ENCODE data around the gene STARD3. TPM values are rescaled to one million over a fixed set of nuclear protein-coding genes. Genes with fewer than 3 reads are reported as not detected.

The STARD3 gene
- total and polyA plus RNA-seq, 4 donors, result 34.7 to 72.4 (median 46.9) TPM

DNA sequence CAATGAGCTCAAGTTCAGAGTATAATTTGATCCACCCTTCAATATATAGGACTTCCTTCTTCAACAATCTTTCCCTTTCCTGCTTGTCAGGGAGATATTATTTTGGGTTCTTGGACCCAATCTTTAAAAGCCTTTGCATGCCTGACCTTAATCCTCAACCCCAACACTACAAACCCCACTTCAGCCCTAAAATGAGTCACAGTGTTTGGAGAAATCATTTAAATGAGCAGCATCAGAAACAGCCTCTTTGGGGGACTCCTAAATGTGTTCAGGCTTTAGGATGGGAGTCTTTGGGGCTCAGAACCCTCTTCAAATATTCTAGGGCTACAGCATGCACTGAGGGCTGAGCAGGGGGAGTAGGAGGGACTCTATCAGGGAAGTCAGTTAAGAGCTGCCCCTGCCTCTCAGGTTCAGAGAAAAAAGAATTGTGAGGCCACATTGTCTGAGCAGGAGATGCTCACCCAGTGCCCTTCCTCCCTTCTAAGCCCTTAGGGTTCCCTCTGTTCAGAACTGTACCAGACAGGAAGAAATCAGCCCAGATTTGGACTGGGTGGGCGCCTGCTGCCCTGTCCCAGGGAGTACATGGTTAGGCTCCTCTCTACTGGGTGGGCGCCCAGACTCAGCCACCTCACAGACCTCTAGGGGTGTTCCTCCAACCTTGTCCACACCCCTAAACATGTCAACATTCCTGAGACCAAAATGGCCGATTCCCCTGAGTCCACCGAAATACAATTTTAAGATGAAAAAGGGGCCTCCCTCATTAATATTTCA lies 34.2 kb upstream of the STARD3 start:
- Histone ChIP-seq H3K4me3 (ENCODE audit: low read length in 2 of 2) (no peak overlapping the region), H3K9me3 (ENCODE audit: control insufficient read depth, low read length) (no peaks in the 10 kb centered on the region), H3K27me3 (ENCODE audit: control insufficient read depth in 1 of 2, insufficient read depth in 2 of 2, low read length in 1 of 2) (no peaks in the 10 kb centered on the region), H3K36me3 (ENCODE audit: control insufficient read depth in 1 of 2, insufficient read depth in 2 of 2, low read length in 1 of 2) (no peaks in the 10 kb centered on the region), H3K4me1 (ENCODE audit: control insufficient read depth in 1 of 2, insufficient read depth in 2 of 2, low read length in 2 of 2) (peaks cover 0 to 2% of the 10 kb centered on the region in 2 donors), H3K27ac (ENCODE audit: low read depth in 1 of 2, low read length in 2 of 2) (no peak overlapping the region)
- WGBS, 2 donors, result 33 to 48% methylated on average over 4 of the region's 4 CpGs
- no peak for ATAC-seq (ENCODE audit: low FRiP score)
- no peak for DNase-seq
- intact Hi-C loops (cut with DNase I), result no loop called here

DNA sequence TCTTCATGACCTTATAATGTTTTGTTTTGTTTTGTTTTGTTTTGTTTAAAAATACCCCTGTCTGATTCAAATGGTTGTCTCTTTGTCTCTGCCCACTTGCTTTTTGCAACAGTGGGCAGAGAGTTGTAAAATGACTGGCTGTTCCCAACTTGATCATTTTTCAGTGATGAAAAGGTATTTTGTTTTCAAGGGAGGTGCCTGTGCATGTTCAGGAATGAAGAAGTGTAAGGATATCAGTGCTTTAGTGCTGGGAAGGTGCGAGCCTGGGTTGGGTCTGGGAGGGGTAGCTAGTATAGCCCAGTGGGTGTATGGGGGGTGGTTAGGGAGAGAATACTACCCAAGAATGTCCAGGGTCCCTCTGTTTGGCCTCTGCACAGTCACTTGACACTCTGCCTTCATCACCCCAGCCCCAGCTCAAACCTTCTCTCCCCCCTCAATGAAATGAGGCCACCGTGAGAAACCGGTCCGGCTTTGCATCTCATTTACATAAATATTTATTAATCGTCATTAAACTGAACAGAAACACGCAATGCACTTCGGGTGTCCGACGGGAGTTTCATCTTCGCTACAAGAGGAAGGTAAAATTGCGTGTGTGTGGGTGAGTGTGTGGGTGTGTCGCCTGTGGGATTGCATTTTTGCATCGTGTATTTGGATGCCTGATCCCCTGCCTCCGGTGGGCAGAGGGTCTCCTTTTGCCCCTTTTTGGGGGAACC lies 33.5 kb upstream of the STARD3 start:
- Histone ChIP-seq H3K9me3 (ENCODE audit: control insufficient read depth, low read length) (no peaks in the 10 kb centered on the region), H3K27me3 (ENCODE audit: control insufficient read depth in 1 of 2, insufficient read depth in 2 of 2, low read length in 1 of 2) (no peaks in the 10 kb centered on the region), H3K4me1 (ENCODE audit: control insufficient read depth in 1 of 2, insufficient read depth in 2 of 2, low read length in 2 of 2) (peaks cover 0 to 2% of the 10 kb centered on the region in 2 donors), H3K4me3 (ENCODE audit: low read length in 2 of 2) (no peak overlapping the region), H3K36me3 (ENCODE audit: control insufficient read depth in 1 of 2, insufficient read depth in 2 of 2, low read length in 1 of 2) (no peaks in the 10 kb centered on the region), H3K27ac (ENCODE audit: low read depth in 1 of 2, low read length in 2 of 2) (no peak overlapping the region)
- DNase-seq (no peak), ATAC-seq (ENCODE audit: low FRiP score) (no peak)
- intact Hi-C loops (cut with DNase I), result no loop called here
- WGBS, 2 donors, result 13% methylated on average over 14 of the region's 14 CpGs

DNA sequence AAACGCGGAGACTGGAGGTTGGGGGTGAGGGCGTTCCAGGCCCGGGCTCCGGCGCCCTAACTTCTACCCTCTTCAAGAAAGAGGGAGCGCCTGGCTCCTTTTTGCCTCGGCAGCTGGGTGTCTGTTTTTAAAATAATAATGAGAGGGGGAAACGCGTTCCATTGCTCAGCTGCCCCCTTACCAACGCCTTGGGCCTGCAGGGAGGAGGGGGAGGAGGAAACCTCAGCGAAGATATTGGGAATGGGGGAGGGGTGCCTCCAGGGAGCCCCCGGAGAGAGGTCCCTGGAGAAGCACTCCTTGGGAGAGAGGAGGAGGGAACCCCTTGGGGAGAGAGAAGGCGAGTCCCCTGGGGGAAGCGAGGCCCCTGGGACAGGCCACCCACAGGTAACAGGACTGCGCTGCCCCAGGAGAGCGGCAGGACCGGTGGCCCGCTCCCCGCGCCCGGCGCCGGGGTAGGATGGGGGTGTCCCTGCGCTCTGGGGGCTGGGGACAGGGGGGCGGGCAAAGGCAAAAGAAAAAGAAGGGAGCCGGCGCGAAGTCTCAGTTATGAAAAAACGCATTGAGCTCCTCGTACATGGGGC lies 31.9 kb upstream of the STARD3 start:
- WGBS, 2 donors, result 7 to 9% methylated on average over 29 to 31 of the region's 31 CpGs

DNA sequence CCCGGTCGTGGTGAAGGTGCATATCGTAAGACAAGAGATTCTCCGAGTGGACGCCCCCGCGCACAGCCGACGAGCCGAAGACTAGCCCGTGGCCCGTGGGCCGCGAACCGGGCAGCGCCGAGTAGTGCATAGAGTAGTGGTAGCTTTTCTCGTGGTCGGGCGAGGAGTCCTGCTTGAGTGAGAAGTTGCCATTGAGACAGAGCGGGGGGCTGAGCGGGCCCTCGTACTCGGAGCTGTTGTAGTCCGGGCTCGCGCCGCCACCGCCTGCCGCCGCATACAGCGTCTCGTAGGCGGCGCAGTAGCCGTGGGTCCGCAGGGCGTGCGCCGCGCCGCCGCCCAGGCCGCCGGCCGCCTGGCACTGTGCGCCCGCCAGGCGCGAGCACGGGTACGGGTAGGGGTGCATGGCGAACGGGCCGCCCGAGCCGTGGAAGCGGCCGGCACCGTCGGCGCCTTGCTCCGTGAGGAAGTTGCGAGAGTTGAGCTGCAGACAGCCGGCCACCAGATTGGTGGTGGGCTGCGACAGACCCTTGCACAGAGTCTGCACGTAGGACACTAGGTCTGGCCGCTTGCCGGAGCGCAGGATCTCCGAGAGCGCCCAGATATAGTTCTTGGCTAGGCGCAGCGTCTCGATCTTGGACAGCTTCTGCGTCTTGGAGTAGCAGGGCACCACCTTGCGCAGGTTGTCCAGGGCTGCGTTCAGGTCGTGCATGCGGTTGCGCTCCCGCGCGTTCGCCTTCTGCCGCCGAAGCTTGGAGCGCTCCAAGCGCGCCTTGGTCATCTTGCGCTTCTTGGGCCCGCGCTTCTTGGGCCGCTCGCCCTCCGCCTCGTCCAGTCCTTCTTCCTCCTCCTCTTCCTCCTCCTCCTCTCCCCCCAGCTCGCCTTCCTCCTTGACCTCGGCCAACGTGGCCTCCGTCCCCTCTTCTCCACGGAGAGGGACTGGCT lies 31.2 kb upstream of the STARD3 start:
- ATAC-seq (ENCODE audit: low FRiP score) (no peak), DNase-seq (no peak)
- WGBS, 2 donors, result 1% methylated on average over 99 to 102 of the region's 102 CpGs
- peaks cover 0 to 2% of the 10 kb centered on the region in 2 donors for H3K4me1 ChIP-seq (ENCODE audit: control insufficient read depth in 1 of 2, insufficient read depth in 2 of 2, low read length in 2 of 2)
- H3K9me3 ChIP-seq (ENCODE audit: control insufficient read depth, low read length), result no peaks in the 10 kb centered on the region
- intact Hi-C loops (cut with DNase I), result no loop called here
- H3K4me3 ChIP-seq (ENCODE audit: low read length in 2 of 2), result no peak overlapping the region
- H3K36me3 ChIP-seq (ENCODE audit: control insufficient read depth in 1 of 2, insufficient read depth in 2 of 2, low read length in 1 of 2), result no peaks in the 10 kb centered on the region
- no peaks in the 10 kb centered on the region for H3K27me3 ChIP-seq (ENCODE audit: control insufficient read depth in 1 of 2, insufficient read depth in 2 of 2, low read length in 1 of 2)
- no peak overlapping the region for H3K27ac ChIP-seq (ENCODE audit: low read depth in 1 of 2, low read length in 2 of 2)

More for the DNA sequence above, 31.9 kb upstream of the STARD3 start:
- ATAC-seq (ENCODE audit: low FRiP score) (no peak), DNase-seq (no peak)
- no peaks in the 10 kb centered on the region for H3K36me3 ChIP-seq (ENCODE audit: control insufficient read depth in 1 of 2, insufficient read depth in 2 of 2, low read length in 1 of 2)
- no peaks in the 10 kb centered on the region for H3K9me3 ChIP-seq (ENCODE audit: control insufficient read depth, low read length)
- no peak overlapping the region for H3K27ac ChIP-seq (ENCODE audit: low read depth in 1 of 2, low read length in 2 of 2)
- intact Hi-C loops (cut with DNase I), result no loop called here
- H3K27me3 ChIP-seq (ENCODE audit: control insufficient read depth in 1 of 2, insufficient read depth in 2 of 2, low read length in 1 of 2), result no peaks in the 10 kb centered on the region
- H3K4me3 ChIP-seq (ENCODE audit: low read length in 2 of 2), result no peak overlapping the region
- peaks cover 0 to 2% of the 10 kb centered on the region in 2 donors for H3K4me1 ChIP-seq (ENCODE audit: control insufficient read depth in 1 of 2, insufficient read depth in 2 of 2, low read length in 2 of 2)

DNA sequence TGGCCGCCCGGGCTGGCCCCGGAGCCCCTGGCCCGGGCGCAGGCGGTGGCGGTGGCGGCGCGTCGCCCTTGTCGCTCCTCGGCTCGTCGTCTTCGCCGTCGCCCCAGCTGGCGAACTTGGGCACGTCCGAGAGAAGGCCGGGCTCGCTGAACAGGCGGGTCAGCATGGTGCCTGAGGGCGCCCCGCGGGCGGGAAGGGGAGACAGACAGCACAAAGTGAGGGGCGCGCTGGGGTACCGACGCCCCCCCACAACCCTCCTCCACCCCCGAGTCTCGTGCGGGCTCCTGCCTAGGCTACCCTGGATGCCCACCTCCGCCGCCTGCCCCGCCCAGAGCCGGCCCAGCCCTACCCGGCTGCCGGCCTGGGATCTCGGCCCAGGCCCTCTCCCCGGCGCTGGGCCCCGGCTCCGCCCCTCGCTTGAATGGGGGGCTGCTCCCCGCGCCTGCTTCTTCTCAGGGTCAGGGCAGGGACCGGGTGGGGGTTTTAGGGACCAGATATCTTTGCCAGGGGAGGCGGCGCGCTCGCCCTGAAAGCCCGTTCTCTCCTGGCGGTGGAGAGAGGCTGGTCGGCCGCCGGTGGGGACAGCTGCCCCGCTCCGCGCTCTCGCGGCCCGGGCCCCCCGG lies 30.4 kb upstream of the STARD3 start:
- no peak for ATAC-seq (ENCODE audit: low FRiP score)

DNA sequence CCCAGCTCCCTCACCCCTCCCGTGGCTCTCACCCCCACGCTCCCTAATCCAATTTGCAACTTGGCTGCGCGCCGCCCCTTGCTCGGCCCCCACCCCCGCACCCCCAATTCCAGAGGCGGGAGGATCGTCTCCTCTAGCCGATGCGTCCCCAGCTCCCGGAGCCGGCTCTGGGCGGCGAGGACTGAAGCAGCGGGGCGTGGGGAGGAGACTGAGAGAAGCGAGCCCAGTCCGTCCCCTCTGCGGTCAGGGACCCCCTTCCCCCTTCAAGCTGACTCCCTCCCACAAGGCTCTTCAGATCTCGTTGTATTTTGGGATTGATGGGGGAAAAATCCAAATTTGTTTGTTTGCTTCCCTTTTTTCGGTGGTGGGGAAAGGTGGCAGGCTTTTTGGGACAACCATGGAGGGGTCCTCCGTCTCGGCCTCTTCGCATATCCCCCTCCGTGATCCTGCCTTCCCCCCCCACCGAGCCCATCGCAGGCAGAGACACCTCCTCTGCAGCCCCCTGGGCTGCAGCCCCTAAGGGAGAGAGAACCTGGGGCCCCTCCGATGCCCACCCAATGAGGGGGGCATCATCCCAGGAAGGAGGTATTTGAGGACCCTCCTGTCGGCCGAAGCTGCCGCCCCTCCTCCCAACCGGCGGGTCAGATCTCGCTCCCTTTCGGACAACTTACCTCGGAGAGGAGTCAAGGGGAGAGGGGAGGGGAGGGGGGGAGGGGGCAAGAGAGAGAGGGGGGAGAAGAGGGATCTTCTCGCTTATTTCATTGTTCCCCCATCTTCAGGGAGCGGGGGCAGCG lies 29.7 kb upstream of the STARD3 start:
- H3K4me1 ChIP-seq (ENCODE audit: control insufficient read depth in 1 of 2, insufficient read depth in 2 of 2, low read length in 2 of 2), result peaks cover 0 to 2% of the 10 kb centered on the region in 2 donors
- intact Hi-C loops (cut with DNase I), result no loop called here
- no peaks in the 10 kb centered on the region for H3K9me3 ChIP-seq (ENCODE audit: control insufficient read depth, low read length)
- ATAC-seq (ENCODE audit: low FRiP score) (no peak), DNase-seq (no peak)
- no peaks in the 10 kb centered on the region for H3K27me3 ChIP-seq (ENCODE audit: control insufficient read depth in 1 of 2, insufficient read depth in 2 of 2, low read length in 1 of 2)
- no peaks in the 10 kb centered on the region for H3K36me3 ChIP-seq (ENCODE audit: control insufficient read depth in 1 of 2, insufficient read depth in 2 of 2, low read length in 1 of 2)
- WGBS, 2 donors, result 1 to 3% methylated on average over 32 to 40 of the region's 40 CpGs
- no peak overlapping the region for H3K27ac ChIP-seq (ENCODE audit: low read depth in 1 of 2, low read length in 2 of 2)
- no peak overlapping the region for H3K4me3 ChIP-seq (ENCODE audit: low read length in 2 of 2)

More for the DNA sequence above, 30.4 kb upstream of the STARD3 start:
- H3K36me3 ChIP-seq (ENCODE audit: control insufficient read depth in 1 of 2, insufficient read depth in 2 of 2, low read length in 1 of 2), result no peaks in the 10 kb centered on the region
- H3K27ac ChIP-seq (ENCODE audit: low read depth in 1 of 2, low read length in 2 of 2), result no peak overlapping the region
- no peak overlapping the region for H3K4me3 ChIP-seq (ENCODE audit: low read length in 2 of 2)
- H3K4me1 ChIP-seq (ENCODE audit: control insufficient read depth in 1 of 2, insufficient read depth in 2 of 2, low read length in 2 of 2), result peaks cover 0 to 2% of the 10 kb centered on the region in 2 donors
- no peaks in the 10 kb centered on the region for H3K27me3 ChIP-seq (ENCODE audit: control insufficient read depth in 1 of 2, insufficient read depth in 2 of 2, low read length in 1 of 2)
- DNase-seq, result no peak
- intact Hi-C loops (cut with DNase I), result no loop called here
- H3K9me3 ChIP-seq (ENCODE audit: control insufficient read depth, low read length), result no peaks in the 10 kb centered on the region
- WGBS, 2 donors, result 1% methylated on average over 38 to 66 of the region's 66 CpGs

DNA sequence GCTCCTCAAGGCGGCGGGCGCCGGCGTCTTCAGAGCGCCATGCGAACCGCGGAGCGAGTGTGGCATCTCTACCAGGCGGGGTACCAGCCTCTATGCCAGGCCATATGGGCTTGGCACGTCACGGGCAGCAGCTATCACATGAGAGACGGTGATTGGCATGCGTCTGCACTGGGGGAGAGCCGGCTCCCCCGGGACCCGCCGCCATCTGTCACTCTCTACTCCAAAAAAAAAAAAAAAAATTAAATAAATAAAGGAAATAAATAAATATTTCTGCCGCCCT lies 29.2 kb upstream of the STARD3 start, which contains the start of gene NEUROD2:
Gene NEUROD2, minus strand, starts transcription at position 70 of the 280 bp plus-strand sequence. CDS start 1,321 bp downstream, outside the sequence.
- intact Hi-C loops (cut with DNase I), result no loop called here
- DNase-seq (no peak), ATAC-seq (ENCODE audit: low FRiP score) (no peak)
- Histone ChIP-seq H3K27me3 (ENCODE audit: control insufficient read depth in 1 of 2, insufficient read depth in 2 of 2, low read length in 1 of 2) (no peaks in the 10 kb centered on the region), H3K9me3 (ENCODE audit: control insufficient read depth, low read length) (no peaks in the 10 kb centered on the region), H3K4me1 (ENCODE audit: control insufficient read depth in 1 of 2, insufficient read depth in 2 of 2, low read length in 2 of 2) (peaks cover 0 to 2% of the 10 kb centered on the region in 2 donors), H3K27ac (ENCODE audit: low read depth in 1 of 2, low read length in 2 of 2) (no peak within 1 kb of the TSS), H3K36me3 (ENCODE audit: control insufficient read depth in 1 of 2, insufficient read depth in 2 of 2, low read length in 1 of 2) (no peaks in the 10 kb centered on the region), H3K4me3 (ENCODE audit: low read length in 2 of 2) (no peak within 1 kb of the TSS)
- 3 to 5% methylated on average over 16 to 20 of the region's 20 CpGs for WGBS, 2 donors
